ENCODE measurements around the gene TMEM170B.

TMEM170B gene

GRCh38 chr6:11609324-11610071, 71.9 kb downstream of the TMEM170B start:
- no peaks in the 10 kb centered on the region for H3K9me3 Mint-ChIP-seq (ENCODE audit: low read depth)
- H3K27ac Mint-ChIP-seq, result no peak overlapping the region
- no peak overlapping the region for H3K4me3 Mint-ChIP-seq
- peaks cover 1% of the 10 kb centered on the region for H3K4me1 Mint-ChIP-seq (ENCODE audit: low read depth)
- peaks cover 4% of the 10 kb centered on the region for H3K27me3 Mint-ChIP-seq
- H3K36me3 Mint-ChIP-seq, result no peaks in the 10 kb centered on the region

- Mint-ChIP-seq H3K27me3 (peaks cover 2% of the 10 kb centered on the region), H3K4me3 (no peak overlapping the region), H3K4me1 (ENCODE audit: low read depth) (no peaks in the 10 kb centered on the region)
These were observed 75.8 kb downstream of the TMEM170B start for GRCh38 chr6:11613336-11613735.

GRCh38 chr6:11613858-11614257, 76.3 kb downstream of the TMEM170B start:
- H3K27me3 Mint-ChIP-seq, result peaks cover 2% of the 10 kb centered on the region
- H3K27ac Mint-ChIP-seq, result no peak overlapping the region
- no peak overlapping the region for H3K4me3 Mint-ChIP-seq
- H3K4me1 Mint-ChIP-seq (ENCODE audit: low read depth), result no peaks in the 10 kb centered on the region
- no peaks in the 10 kb centered on the region for H3K36me3 Mint-ChIP-seq
- H3K9me3 Mint-ChIP-seq (ENCODE audit: low read depth), result no peaks in the 10 kb centered on the region

More at GRCh38 chr6:11613336-11613735, 75.8 kb downstream of the TMEM170B start:
- no peaks in the 10 kb centered on the region for H3K9me3 Mint-ChIP-seq (ENCODE audit: low read depth)
- no peak overlapping the region for H3K27ac Mint-ChIP-seq
- no peaks in the 10 kb centered on the region for H3K36me3 Mint-ChIP-seq

GRCh38 chr6:11614534-11615213, 77.1 kb downstream of the TMEM170B start:
- Mint-ChIP-seq H3K27ac (no peak overlapping the region), H3K27me3 (peaks cover 2% of the 10 kb centered on the region), H3K9me3 (ENCODE audit: low read depth) (no peaks in the 10 kb centered on the region), H3K4me3 (no peak overlapping the region), H3K36me3 (no peaks in the 10 kb centered on the region), H3K4me1 (ENCODE audit: low read depth) (no peaks in the 10 kb centered on the region)

- Mint-ChIP-seq H3K9me3 (ENCODE audit: low read depth) (no peaks in the 10 kb centered on the region), H3K4me3 (no peak overlapping the region), H3K36me3 (no peaks in the 10 kb centered on the region), H3K4me1 (ENCODE audit: low read depth) (no peaks in the 10 kb centered on the region), H3K27me3 (peaks cover 2% of the 10 kb centered on the region), H3K27ac (no peak overlapping the region)
These were observed 77.7 kb downstream of the TMEM170B start for GRCh38 chr6:11615214-11615602.

- Mint-ChIP-seq H3K27ac (no peak overlapping the region), H3K9me3 (ENCODE audit: low read depth) (no peaks in the 10 kb centered on the region), H3K4me1 (ENCODE audit: low read depth) (no peaks in the 10 kb centered on the region), H3K27me3 (no peaks in the 10 kb centered on the region), H3K4me3 (no peak overlapping the region), H3K36me3 (no peaks in the 10 kb centered on the region)
These were observed 78.7 kb downstream of the TMEM170B start for GRCh38 chr6:11616200-11616611.

GRCh38 chr6:11618533-11618932, 81.0 kb downstream of the TMEM170B start:
- Mint-ChIP-seq H3K4me3 (no peak overlapping the region), H3K27me3 (no peaks in the 10 kb centered on the region), H3K27ac (no peak overlapping the region), H3K4me1 (ENCODE audit: low read depth) (no peaks in the 10 kb centered on the region), H3K36me3 (no peaks in the 10 kb centered on the region), H3K9me3 (ENCODE audit: low read depth) (no peaks in the 10 kb centered on the region)

GRCh38 chr6:11621119-11621518, 83.6 kb downstream of the TMEM170B start:
- Mint-ChIP-seq H3K27ac (no peak overlapping the region), H3K36me3 (no peaks in the 10 kb centered on the region), H3K27me3 (no peaks in the 10 kb centered on the region), H3K9me3 (ENCODE audit: low read depth) (no peaks in the 10 kb centered on the region), H3K4me1 (ENCODE audit: low read depth) (no peaks in the 10 kb centered on the region), H3K4me3 (no peak overlapping the region)

GRCh38 chr6:11622156-11622555, 84.6 kb downstream of the TMEM170B start:
- no peaks in the 10 kb centered on the region for H3K9me3 Mint-ChIP-seq (ENCODE audit: low read depth)
- H3K4me1 Mint-ChIP-seq (ENCODE audit: low read depth), result no peaks in the 10 kb centered on the region

GRCh38 chr6:11623272-11623671, 85.7 kb downstream of the TMEM170B start:
- H3K36me3 Mint-ChIP-seq, result no peaks in the 10 kb centered on the region
- H3K9me3 Mint-ChIP-seq (ENCODE audit: low read depth), result no peaks in the 10 kb centered on the region
- no peaks in the 10 kb centered on the region for H3K27me3 Mint-ChIP-seq
- H3K4me1 Mint-ChIP-seq (ENCODE audit: low read depth), result no peaks in the 10 kb centered on the region
- H3K4me3 Mint-ChIP-seq, result no peak overlapping the region
- H3K27ac Mint-ChIP-seq, result no peak overlapping the region

More at GRCh38 chr6:11622156-11622555, 84.6 kb downstream of the TMEM170B start:
- Mint-ChIP-seq H3K4me3 (no peak overlapping the region), H3K36me3 (no peaks in the 10 kb centered on the region), H3K27me3 (no peaks in the 10 kb centered on the region), H3K27ac (no peak overlapping the region)

- no peaks in the 10 kb centered on the region for H3K4me1 Mint-ChIP-seq (ENCODE audit: low read depth)
- no peak overlapping the region for H3K4me3 Mint-ChIP-seq
- no peaks in the 10 kb centered on the region for H3K9me3 Mint-ChIP-seq (ENCODE audit: low read depth)
- no peaks in the 10 kb centered on the region for H3K36me3 Mint-ChIP-seq
- no peak overlapping the region for H3K27ac Mint-ChIP-seq
- peaks cover 3% of the 10 kb centered on the region for H3K27me3 Mint-ChIP-seq
These were observed 87.8 kb downstream of the TMEM170B start for GRCh38 chr6:11625302-11625701.

- H3K4me1 Mint-ChIP-seq (ENCODE audit: low read depth), result no peaks in the 10 kb centered on the region
- no peak overlapping the region for H3K4me3 Mint-ChIP-seq
- H3K9me3 Mint-ChIP-seq (ENCODE audit: low read depth), result no peaks in the 10 kb centered on the region
- H3K27me3 Mint-ChIP-seq, result peaks cover 3% of the 10 kb centered on the region
- no peak overlapping the region for H3K27ac Mint-ChIP-seq
- no peaks in the 10 kb centered on the region for H3K36me3 Mint-ChIP-seq
These were observed 88.8 kb downstream of the TMEM170B start for GRCh38 chr6:11626356-11626755.

- no peaks in the 10 kb centered on the region for H3K9me3 Mint-ChIP-seq (ENCODE audit: low read depth)
- H3K36me3 Mint-ChIP-seq, result no peaks in the 10 kb centered on the region
- H3K4me1 Mint-ChIP-seq (ENCODE audit: low read depth), result no peaks in the 10 kb centered on the region
- H3K27me3 Mint-ChIP-seq, result peaks cover 3% of the 10 kb centered on the region
- H3K4me3 Mint-ChIP-seq, result no peak overlapping the region
- no peak overlapping the region for H3K27ac Mint-ChIP-seq
These were observed 91.0 kb downstream of the TMEM170B start for GRCh38 chr6:11628562-11628961.

GRCh38 chr6:11631008-11631407, 93.5 kb downstream of the TMEM170B start:
- no peak overlapping the region for H3K4me3 Mint-ChIP-seq
- peaks cover 3% of the 10 kb centered on the region for H3K27me3 Mint-ChIP-seq
- H3K27ac Mint-ChIP-seq, result no peak overlapping the region

GRCh38 chr6:11631539-11631938, 94.0 kb downstream of the TMEM170B start:
- no peaks in the 10 kb centered on the region for H3K9me3 Mint-ChIP-seq (ENCODE audit: low read depth)
- H3K4me1 Mint-ChIP-seq (ENCODE audit: low read depth), result no peaks in the 10 kb centered on the region
- no peaks in the 10 kb centered on the region for H3K36me3 Mint-ChIP-seq
- H3K27me3 Mint-ChIP-seq, result peaks cover 3% of the 10 kb centered on the region
- no peak overlapping the region for H3K4me3 Mint-ChIP-seq
- H3K27ac Mint-ChIP-seq, result no peak overlapping the region

More at GRCh38 chr6:11631008-11631407, 93.5 kb downstream of the TMEM170B start:
- Mint-ChIP-seq H3K4me1 (ENCODE audit: low read depth) (no peaks in the 10 kb centered on the region), H3K9me3 (ENCODE audit: low read depth) (no peaks in the 10 kb centered on the region), H3K36me3 (no peaks in the 10 kb centered on the region)
